Measurements from ENCODE around the gene DRD3.

The DRD3 gene

GRCh38 chr3:114218578-114219185 lies 39.8 kb upstream of the DRD3 start:
- no peak for FAIRE-seq
- TF ChIP-seq CTCF (IDR thresholded peaks at IDR 0.05; ENCODE audit: insufficient read depth, missing control alignments): no peak
- no peak for DNase-seq (ENCODE audit: insufficient read length, low spot score)

GRCh38 chr3:114218006-114218405 lies 39.2 kb upstream of the DRD3 start:
- TF ChIP-seq CTCF (IDR thresholded peaks at IDR 0.05; ENCODE audit: insufficient read depth, missing control alignments): no peak
- DNase-seq (ENCODE audit: insufficient read length, low spot score) (no peak), FAIRE-seq (no peak)

GRCh38 chr3:114217266-114217665 lies 38.4 kb upstream of the DRD3 start:
- FAIRE-seq (no peak), DNase-seq (ENCODE audit: insufficient read length, low spot score) (no peak)
- TF ChIP-seq CTCF (IDR thresholded peaks at IDR 0.05; ENCODE audit: insufficient read depth, missing control alignments): no peak

- FAIRE-seq: no peak
- no peak for DNase-seq (ENCODE audit: insufficient read length, low spot score)
- no peak for TF ChIP-seq CTCF (IDR thresholded peaks at IDR 0.05; ENCODE audit: insufficient read depth, missing control alignments)
These were observed 37.5 kb upstream of the DRD3 start for GRCh38 chr3:114216186-114216970.

GRCh38 chr3:114214542-114215341 lies 35.9 kb upstream of the DRD3 start:
- no peak for TF ChIP-seq CTCF (IDR thresholded peaks at IDR 0.05; ENCODE audit: insufficient read depth, missing control alignments)
- DNase-seq (ENCODE audit: insufficient read length, low spot score) (no peak), FAIRE-seq (no peak)

- TF ChIP-seq CTCF (IDR thresholded peaks at IDR 0.05; ENCODE audit: insufficient read depth, missing control alignments): no peak
- FAIRE-seq (no peak), DNase-seq (ENCODE audit: insufficient read length, low spot score) (no peak)
These were observed 35.0 kb upstream of the DRD3 start for GRCh38 chr3:114213627-114214541.

All from D721Med (cell line).